Measurements from ENCODE around the gene BCOR. TPM values are rescaled to one million over a fixed set of nuclear protein-coding genes. Genes with fewer than 3 reads are reported as not detected.
A peak's percentile ranks its signal among the peaks of the same experiment; 100 is the strongest.

The BCOR gene
- total and polyA plus RNA-seq, 2 of the 13 experiments (the other 11 are each of a cell fraction or from before 2014, with no cell fraction given): 14.3 to 15.2 TPM

DNA sequence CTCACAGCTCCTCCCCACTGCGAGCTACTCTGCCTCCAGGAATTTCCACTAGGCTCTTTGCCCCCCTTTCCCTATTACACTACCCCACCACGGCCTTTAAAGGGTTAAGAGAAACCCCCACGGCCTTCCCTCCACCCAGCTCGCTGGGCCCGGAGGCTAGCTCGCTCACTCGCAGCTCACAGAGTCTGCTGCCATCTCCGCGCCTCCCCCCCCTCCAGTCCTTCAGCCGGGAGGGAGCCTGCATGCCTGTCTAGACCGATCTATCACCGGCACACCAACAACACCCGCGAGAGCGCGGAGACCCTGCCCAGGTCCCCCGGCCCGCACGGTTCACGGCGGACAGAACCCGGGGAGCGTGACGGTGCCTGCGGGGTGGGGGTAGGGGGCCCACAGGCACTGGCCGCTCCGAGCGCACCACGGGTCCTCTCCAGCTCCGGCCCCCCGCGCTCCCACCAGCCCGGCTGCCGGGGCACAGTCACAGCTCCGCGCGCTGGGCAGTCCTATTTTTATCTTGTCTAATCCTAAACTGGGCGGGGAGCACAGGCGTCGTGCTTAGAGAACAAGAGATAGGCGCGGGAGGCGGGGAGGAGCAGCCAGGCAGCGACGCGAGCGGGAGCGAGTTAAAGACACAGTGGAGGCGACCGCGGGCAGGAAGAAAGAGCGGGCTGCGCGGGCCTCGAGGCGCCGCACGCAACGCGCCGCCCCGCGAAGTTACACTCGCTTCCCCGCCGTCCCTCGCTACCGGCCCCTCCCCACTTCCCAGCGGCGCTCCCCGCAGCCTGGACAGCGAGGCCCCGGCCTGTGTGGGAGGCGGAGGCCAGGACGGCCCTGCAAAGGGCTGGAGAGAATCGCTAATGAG is 3.5 kb downstream of the BCOR start (continued):
- TF ChIP-seq KLF16 (CRISPR knock-in tag; IDR thresholded peaks at IDR 0.05) (0 out of 4 replicates have a peak, but pooled peaks of 1 of the 2 experiments have one; percentile 23), ZNF501 (CRISPR knock-in tag; IDR thresholded peaks at IDR 0.05) (0 out of 2 replicates have a peak, but pooled peaks have one; percentile 32), SALL1 (CRISPR knock-in tag; IDR thresholded peaks at IDR 0.05) (0 out of 2 replicates have a peak, but pooled peaks have one; percentile 10), FOXK2 (IDR thresholded peaks at IDR 0.05) (no peak)
- TF ChIP-seq, protein P1, sequence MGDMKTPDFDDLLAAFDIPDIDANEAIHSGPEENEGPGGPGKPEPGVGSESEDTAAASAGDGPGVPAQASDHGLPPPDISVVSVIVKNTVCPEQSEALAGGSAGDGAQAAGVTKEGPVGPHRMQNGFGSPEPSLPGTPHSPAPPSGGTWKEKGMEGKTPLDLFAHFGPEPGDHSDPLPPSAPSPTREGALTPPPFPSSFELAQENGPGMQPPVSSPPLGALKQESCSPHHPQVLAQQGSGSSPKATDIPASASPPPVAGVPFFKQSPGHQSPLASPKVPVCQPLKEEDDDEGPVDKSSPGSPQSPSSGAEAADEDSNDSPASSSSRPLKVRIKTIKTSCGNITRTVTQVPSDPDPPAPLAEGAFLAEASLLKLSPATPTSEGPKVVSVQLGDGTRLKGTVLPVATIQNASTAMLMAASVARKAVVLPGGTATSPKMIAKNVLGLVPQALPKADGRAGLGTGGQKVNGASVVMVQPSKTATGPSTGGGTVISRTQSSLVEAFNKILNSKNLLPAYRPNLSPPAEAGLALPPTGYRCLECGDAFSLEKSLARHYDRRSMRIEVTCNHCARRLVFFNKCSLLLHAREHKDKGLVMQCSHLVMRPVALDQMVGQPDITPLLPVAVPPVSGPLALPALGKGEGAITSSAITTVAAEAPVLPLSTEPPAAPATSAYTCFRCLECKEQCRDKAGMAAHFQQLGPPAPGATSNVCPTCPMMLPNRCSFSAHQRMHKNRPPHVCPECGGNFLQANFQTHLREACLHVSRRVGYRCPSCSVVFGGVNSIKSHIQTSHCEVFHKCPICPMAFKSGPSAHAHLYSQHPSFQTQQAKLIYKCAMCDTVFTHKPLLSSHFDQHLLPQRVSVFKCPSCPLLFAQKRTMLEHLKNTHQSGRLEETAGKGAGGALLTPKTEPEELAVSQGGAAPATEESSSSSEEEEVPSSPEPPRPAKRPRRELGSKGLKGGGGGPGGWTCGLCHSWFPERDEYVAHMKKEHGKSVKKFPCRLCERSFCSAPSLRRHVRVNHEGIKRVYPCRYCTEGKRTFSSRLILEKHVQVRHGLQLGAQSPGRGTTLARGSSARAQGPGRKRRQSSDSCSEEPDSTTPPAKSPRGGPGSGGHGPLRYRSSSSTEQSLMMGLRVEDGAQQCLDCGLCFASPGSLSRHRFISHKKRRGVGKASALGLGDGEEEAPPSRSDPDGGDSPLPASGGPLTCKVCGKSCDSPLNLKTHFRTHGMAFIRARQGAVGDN (CRISPR knock-in tag; IDR thresholded peaks at IDR 0.05): peak; percentile 75

DNA sequence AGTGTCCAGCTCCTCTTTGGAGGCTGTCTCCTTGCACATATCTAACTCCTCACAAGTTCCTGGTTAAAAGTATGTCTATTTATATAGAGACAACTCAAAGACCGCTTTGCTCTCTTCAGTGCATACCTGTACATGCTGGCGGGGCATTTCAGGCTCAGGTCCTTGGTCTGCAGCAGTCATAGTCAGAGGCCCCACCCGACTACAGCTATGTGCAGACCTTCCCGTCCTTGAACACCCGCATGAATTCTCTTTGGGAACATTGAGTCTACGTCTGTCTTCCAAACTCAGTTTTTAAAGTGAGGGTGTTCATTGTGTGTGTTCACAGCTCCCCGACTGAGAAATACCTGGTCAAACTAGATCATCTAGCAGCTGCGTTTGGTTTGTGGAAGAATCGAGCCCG is 4.2 kb downstream of the BCOR start:
- CTCF ChIA-PET (ENCODE audit: low intra/inter-chr PET ratio, low total read pairs): no interaction called here
- H3K79me2 ChIP-seq (ENCODE audit: insufficient read depth, low read length): peaks cover 68% of the 10 kb centered on the region
- H3K27me3 ChIP-seq (ENCODE audit: control insufficient read depth in 1 of 2, insufficient read depth in 2 of 2, low read length in 2 of 2): no peaks in the 10 kb centered on the region
- peak overlapping the region; percentile 80 for H3K4me2 ChIP-seq (ENCODE audit: low read depth, low read length)
- no peak for ATAC-seq
- no peaks in the 10 kb centered on the region for H3K9me3 ChIP-seq (ENCODE audit: low read length)
- TF ChIP-seq, protein P2, sequence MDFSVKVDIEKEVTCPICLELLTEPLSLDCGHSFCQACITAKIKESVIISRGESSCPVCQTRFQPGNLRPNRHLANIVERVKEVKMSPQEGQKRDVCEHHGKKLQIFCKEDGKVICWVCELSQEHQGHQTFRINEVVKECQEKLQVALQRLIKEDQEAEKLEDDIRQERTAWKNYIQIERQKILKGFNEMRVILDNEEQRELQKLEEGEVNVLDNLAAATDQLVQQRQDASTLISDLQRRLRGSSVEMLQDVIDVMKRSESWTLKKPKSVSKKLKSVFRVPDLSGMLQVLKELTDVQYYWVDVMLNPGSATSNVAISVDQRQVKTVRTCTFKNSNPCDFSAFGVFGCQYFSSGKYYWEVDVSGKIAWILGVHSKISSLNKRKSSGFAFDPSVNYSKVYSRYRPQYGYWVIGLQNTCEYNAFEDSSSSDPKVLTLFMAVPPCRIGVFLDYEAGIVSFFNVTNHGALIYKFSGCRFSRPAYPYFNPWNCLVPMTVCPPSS (IDR thresholded peaks at IDR 0.05): no peak
- TF ChIP-seq ZNF333 (CRISPR knock-in tag; IDR thresholded peaks at IDR 0.05; ENCODE audit: borderline replicate concordance): no peak
- TF ChIP-seq, protein P3, sequence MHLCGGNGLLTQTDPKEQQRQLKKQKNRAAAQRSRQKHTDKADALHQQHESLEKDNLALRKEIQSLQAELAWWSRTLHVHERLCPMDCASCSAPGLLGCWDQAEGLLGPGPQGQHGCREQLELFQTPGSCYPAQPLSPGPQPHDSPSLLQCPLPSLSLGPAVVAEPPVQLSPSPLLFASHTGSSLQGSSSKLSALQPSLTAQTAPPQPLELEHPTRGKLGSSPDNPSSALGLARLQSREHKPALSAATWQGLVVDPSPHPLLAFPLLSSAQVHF (CRISPR knock-in tag; IDR thresholded peaks at IDR 0.05): no peak
- no peak for TF ChIP-seq ZNF564 (CRISPR knock-in tag; IDR thresholded peaks at IDR 0.05)
- no peak for TF ChIP-seq ZNF441 (CRISPR knock-in tag; IDR thresholded peaks at IDR 0.05; ENCODE audit: borderline replicate concordance)
- no peak for TF ChIP-seq MED8 (CRISPR knock-in tag; IDR thresholded peaks at IDR 0.05; ENCODE audit: insufficient replicate concordance)
- H3K36me3 ChIP-seq (replicated peaks in 1 of 2; ENCODE audit: control insufficient read depth in 1 of 2, insufficient read depth in 2 of 2, low read length in 2 of 2): no peaks in the 10 kb centered on the region
- H4K20me1 ChIP-seq (ENCODE audit: insufficient read depth, low read length): peaks cover 57% of the 10 kb centered on the region
- intact Hi-C loops (cut with micrococcal nuclease; ENCODE audit: unreplicated experiment): no loop called here
- no peak for DNase-seq (ENCODE audit: low spot score)
- H3K9ac ChIP-seq (ENCODE audit: insufficient read depth, low read depth, low read length): peak overlapping the region; percentile 65; the same call in 1 of the 2 replicates
- no peak overlapping the region for H2AFZ ChIP-seq (ENCODE audit: low read length)
- WGBS (ENCODE audit: low lambda C conversion rate): 20% methylated on average over 5 of the region's 10 CpGs
- FAIRE-seq: no peak
- POLR2A ChIA-PET: interaction anchor here (0.6 to 1.9 kb wide), 8 partner anchors 11 to 81 kb away, joined by 3 to 10 read pairs (median 4); no protein-coding TSS in a partner anchor
- in situ Hi-C loops (cut with HindIII; ENCODE audit: extremely low pct_ligation_motif_present, low pct_unique_long_range_greater_than_20kb): no loop called here
- no peak overlapping the region for H3K27ac ChIP-seq (ENCODE audit: extremely low read length, insufficient read depth, low read length)
- no TSS peak for BruUV-seq (replicated peaks)
- peak overlapping the region in 2 of 3 experiments; percentile 73 to 75; a peak in 4 of 6 replicates for H3K4me3 ChIP-seq (replicated peaks in 1 of 3; ENCODE audit: insufficient read depth in 1 of 3, low read depth in 2 of 3, low read length in 3 of 3)
- H3K4me1 ChIP-seq (ENCODE audit: insufficient read depth, low read length): peaks cover 47% of the 10 kb centered on the region
